Inflammatory macrophage treated with lipopolysaccharide for 1 hour (primary cell): ENCODE results near the gene NT5DC3.
"Not testable (repeated sequence)": the region's sequence is repeated elsewhere in the genome, so short reads cannot be mapped to it uniquely, and the experiment has no call there.

Source experiments
- DNase-seq, 2 donors: peaks; one replicate each; pipeline ENCODE4 v3.0.0-alpha.2; 2020 to 2022

NT5DC3 gene

GRCh38 chr12:103855036-103855712 lies 14.1 kb upstream of the NT5DC3 start:
- DNase-seq, result no peak

- DNase-seq, result no peak
Measured at GRCh38 chr12:103854372-103854973, 13.4 kb upstream of the NT5DC3 start.

- DNase-seq, result no peak
Measured at GRCh38 chr12:103852498-103852997, 11.5 kb upstream of the NT5DC3 start.

- DNase-seq, result no peak
Measured at GRCh38 chr12:103851127-103851526, 10.1 kb upstream of the NT5DC3 start.

- DNase-seq, result no peak
Measured at GRCh38 chr12:103850429-103850828, 9.4 kb upstream of the NT5DC3 start.

GRCh38 chr12:103848917-103849491 lies 8.0 kb upstream of the NT5DC3 start:
- DNase-seq, result no peak

GRCh38 chr12:103848143-103848542 lies 7.1 kb upstream of the NT5DC3 start:
- DNase-seq, result no peak

- DNase-seq, result no peak
Measured at GRCh38 chr12:103846415-103846814, 5.4 kb upstream of the NT5DC3 start.

- DNase-seq, result no peak
Measured at GRCh38 chr12:103844305-103844704, 3.3 kb upstream of the NT5DC3 start.

- no peak for DNase-seq
Measured at GRCh38 chr12:103841690-103842584, 903 bp upstream of the NT5DC3 start.

GRCh38 chr12:103840462-103840875 lies 565 bp downstream of the NT5DC3 start:
- no peak for DNase-seq

GRCh38 chr12:103839609-103840461 lies 1.2 kb downstream of the NT5DC3 start:
- DNase-seq, result no peak

GRCh38 chr12:103839103-103839502 lies 1.9 kb downstream of the NT5DC3 start:
- DNase-seq, result no peak

- no peak for DNase-seq
Measured at GRCh38 chr12:103838254-103838914, 2.6 kb downstream of the NT5DC3 start.

GRCh38 chr12:103836345-103836744 lies 4.7 kb downstream of the NT5DC3 start:
- no peak for DNase-seq

- not testable (repeated sequence) for DNase-seq
Measured at GRCh38 chr12:103835747-103836335, 5.2 kb downstream of the NT5DC3 start.

GRCh38 chr12:103834942-103835341 lies 6.1 kb downstream of the NT5DC3 start:
- DNase-seq, result no peak

- DNase-seq, result no peak
Measured at GRCh38 chr12:103833891-103834290, 7.1 kb downstream of the NT5DC3 start.

- peak in 1 of 2 donors; percentile 35 for DNase-seq
Measured at GRCh38 chr12:103833095-103833775, 7.8 kb downstream of the NT5DC3 start.
